HCT116 (cell line): ENCODE results near the gene TAF10. TPM values are rescaled to one million over a fixed set of nuclear protein-coding genes. Genes with fewer than 3 reads are reported as not detected.

Experiments used
- ATAC-seq: fragments of 200-7000 bp; cut with Tn5 transposase; 2 replicates; pipeline ENCODE4 v1.9.1; 2020; ENCODE audit warnings: mild to moderate bottlenecking, moderate library complexity
- BruUV-seq: library from RNA; stranded (reverse); fragments of 400-500 nt; replicated peaks from 2 replicates; lab custom pipeline; 2021; lab: Mats Ljungman, UMichigan
- CTCF ChIA-PET: fragments of 300-600 bp; sonication (Branson Sonifier 250); formaldehyde crosslinking; loops from one replicate; lab custom pipeline; 2021; ENCODE audit warnings: antibody characterized with exemption; lab: Charles Lee
- POLR2A ChIA-PET: fragments of 300-600, 350-600 bp; sonication (Branson Sonifier 250); formaldehyde crosslinking; loops from one replicate; lab custom pipeline; 2021; ENCODE audit warnings: antibody characterized with exemption; lab: Charles Lee
- RAD21 ChIA-PET, 2 experiments: fragments of 300-600 bp; sonication (Branson Sonifier 250); formaldehyde crosslinking; loops; one replicate each; lab custom pipeline; 2023; ENCODE audit warnings: low total read pairs in 2 of 2; ENCODE audit not compliant: uncharacterized antibody in 2 of 2, unreplicated experiment in 2 of 2, low non-redundant PET in 1 of 2; lab: Charles Lee
- DNase-seq: peaks from one replicate; pipeline ENCODE4 v3.0.0-alpha.2; 2010; ENCODE audit warnings: low read depth, low spot score
- H2AFZ ChIP-seq: fragments of 200-600 bp; shearing (Covaris generic), sonication (generic); 2 replicates; pipeline ENCODE4 v1.6.1; 2017; ENCODE audit warnings: low read depth, mixed run types, mixed read lengths, antibody characterized with exemption, low read length; ENCODE audit not compliant: poor library complexity, severe bottlenecking
- H3K27ac ChIP-seq: 2 replicates; pipeline ENCODE4 v1.5.1; 2012; ENCODE audit warnings: low read depth, low read length
- H3K27me3 ChIP-seq: fragments of 200-600 bp; sonication (generic); 2 replicates; pipeline ENCODE4 v1.6.1; 2016; ENCODE audit warnings: mixed run types, low read length, mixed read lengths; ENCODE audit not compliant: insufficient read depth
- H3K36me3 ChIP-seq, 2 experiments: fragments of 200-500 bp in 1 of 2; fragments of 200-600 bp in 1 of 2; sonication (Bioruptor generic) in 1 of 2; sonication (generic) in 1 of 2; 2 replicates each; pipeline versions ENCODE4 v1.5.1 to v1.6.1; 2014 to 2016; ENCODE audit warnings: low read length in 2 of 2, inconsistent platforms in 1 of 2, mixed read lengths in 1 of 2, mixed run types in 1 of 2; ENCODE audit not compliant: insufficient read depth in 2 of 2, control insufficient read depth in 1 of 2
- H3K4me1 ChIP-seq, 2 experiments: fragments of 200-600 bp in 1 of 2; sonication (generic) in 1 of 2; 2 replicates each; pipeline versions ENCODE4 v1.5.1 to v1.6.1; 2012 to 2017; ENCODE audit warnings: low read length in 2 of 2, inconsistent platforms in 1 of 2, mild to moderate bottlenecking in 1 of 2, mixed read lengths in 1 of 2, mixed run types in 1 of 2, moderate library complexity in 1 of 2; ENCODE audit not compliant: insufficient read depth in 2 of 2, control insufficient read depth in 1 of 2
- H3K4me2 ChIP-seq: fragments of 200-600 bp; sonication (generic); 2 replicates; pipeline ENCODE4 v1.6.1; 2017; ENCODE audit warnings: mixed run types, low read length, mixed read lengths
- H3K4me3 ChIP-seq, 2 experiments: fragments of 200-600 bp in 1 of 2; sonication (generic) in 1 of 2; replicated peaks in 1 of 2; 2 replicates each; pipeline ENCODE4 v1.5.1; 2011 to 2016; ENCODE audit warnings: low read length in 2 of 2, control low read depth in 1 of 2, low read depth in 1 of 2, mild to moderate bottlenecking in 1 of 2, mixed read lengths in 1 of 2, mixed run types in 1 of 2
- H3K79me2 ChIP-seq: fragments of 200-600 bp; sonication (generic); 2 replicates; pipeline ENCODE4 v1.6.1; 2017; ENCODE audit warnings: mild to moderate bottlenecking, mixed run types, low read length, moderate library complexity, mixed read lengths; ENCODE audit not compliant: insufficient read depth
- H3K9ac ChIP-seq: fragments of 200-600 bp; sonication (generic); 2 replicates; pipeline ENCODE4 v1.6.1; 2016; ENCODE audit warnings: low read length, mixed read lengths
- H3K9me2 ChIP-seq: fragments of 200-600 bp; sonication (generic), shearing (Covaris generic); 2 replicates; pipeline ENCODE4 v1.6.1; 2017; ENCODE audit warnings: mixed run types, mild to moderate bottlenecking, moderate library complexity; ENCODE audit not compliant: insufficient read depth
- H3K9me3 ChIP-seq, 2 experiments: fragments of 200-500 bp in 1 of 2; fragments of 200-600 bp in 1 of 2; sonication (Bioruptor generic) in 1 of 2; sonication (generic) in 1 of 2; 2 replicates each; pipeline ENCODE4 v1.6.1; 2014 to 2017; ENCODE audit warnings: low read length in 2 of 2, mixed read lengths in 2 of 2, inconsistent platforms in 1 of 2, low read depth in 1 of 2, mild to moderate bottlenecking in 1 of 2, mixed run types in 1 of 2, moderate library complexity in 1 of 2; ENCODE audit not compliant: control insufficient read depth in 1 of 2, insufficient read depth in 1 of 2
- H4K20me1 ChIP-seq: fragments of 200-600 bp; sonication (generic), shearing (Covaris generic); 2 replicates; pipeline ENCODE4 v1.6.1; 2017; ENCODE audit warnings: mixed run types, mild to moderate bottlenecking, moderate library complexity; ENCODE audit not compliant: insufficient read depth
- EGR1 ChIP-seq: IDR thresholded peaks from 2 replicates; pipeline ENCODE4 v1.6.1; 2012; ENCODE audit warnings: low read depth
- EZH2 ChIP-seq: fragments of 200-600 bp; sonication (generic); IDR thresholded peaks from 2 replicates; pipeline ENCODE4 v1.6.1; 2017; ENCODE audit warnings: antibody characterized with exemption, mixed run types
- EZH2phosphoT487 ChIP-seq: fragments of 200-600 bp; IDR thresholded peaks from 2 replicates; pipeline ENCODE4 v1.6.1; 2018; ENCODE audit warnings: antibody characterized with exemption, borderline replicate concordance
- POLR2A ChIP-seq: IDR thresholded peaks from 2 replicates; pipeline ENCODE4 v1.7.0; 2011; ENCODE audit warnings: borderline replicate concordance; ENCODE audit not compliant: insufficient read depth, insufficient read length; ENCODE audit errors: extremely low read depth
- POLR2AphosphoS5 ChIP-seq: IDR thresholded peaks from 2 replicates; pipeline ENCODE4 v1.6.1; 2011; ENCODE audit warnings: mild to moderate bottlenecking, low read depth, low read length, moderate library complexity
- RAD21 ChIP-seq: IDR thresholded peaks from 2 replicates; pipeline ENCODE4 v1.6.1; 2012; ENCODE audit warnings: low read depth, mild to moderate bottlenecking
- SIN3A ChIP-seq: IDR thresholded peaks from 2 replicates; pipeline ENCODE4 v1.6.1; 2012; ENCODE audit warnings: low read depth
- SP1 ChIP-seq: IDR thresholded peaks from 2 replicates; pipeline ENCODE4 v1.6.1; 2012; ENCODE audit warnings: low read depth
- SRF ChIP-seq: IDR thresholded peaks from 2 replicates; pipeline ENCODE4 v1.6.1; 2012; ENCODE audit warnings: low read depth
- YY1 ChIP-seq: IDR thresholded peaks from 2 replicates; pipeline ENCODE4 v1.6.1; 2011; ENCODE audit warnings: low read length, low read depth, moderate library complexity, mild to moderate bottlenecking; ENCODE audit not compliant: insufficient replicate concordance; ENCODE audit errors: extremely low read depth
- ZFX ChIP-seq: fragments of 450-650 bp; IDR thresholded peaks from 2 replicates; pipeline ENCODE4 v1.6.1; 2017
- ZNF274 ChIP-seq: fragments of 200-500 bp; sonication (Bioruptor generic); IDR thresholded peaks from 2 replicates; pipeline ENCODE4 v1.6.1; 2014; ENCODE audit warnings: mild to moderate bottlenecking, low read depth, low read length, inconsistent platforms
- intact Hi-C: fragments of 100-400 bp; cut with micrococcal nuclease; formaldehyde crosslinking; loops from 2 replicates; pipeline ENCODE4 v1.10.0; 2022
- total RNA-seq: library from RNA; stranded (reverse); gene quantifications from one replicate; pipeline ENCODE4 v1.2.1, GENCODE V29; 2021; ENCODE audit not compliant: unreplicated experiment
- TF ChIP-seq, protein P1 (sequence below): IDR thresholded peaks from 2 replicates; pipeline ENCODE4 v1.6.1; 2012
- TF ChIP-seq, protein P2 (sequence below), 3 experiments: fragments of 200-600 bp in 1 of 3; sonication (generic) in 1 of 3; IDR thresholded peaks in 2 of 3; conservative IDR thresholded peaks in 1 of 3; 2 replicates each; pipeline ENCODE4 v1.5.1; 2012 to 2017; ENCODE audit warnings: low read depth in 2 of 3, low read length in 2 of 3, antibody characterized with exemption in 1 of 3, borderline replicate concordance in 1 of 3, control low read depth in 1 of 3, mild to moderate bottlenecking in 1 of 3, mixed read lengths in 1 of 3, mixed run types in 1 of 3, moderate library complexity in 1 of 3; ENCODE audit not compliant: insufficient read depth in 1 of 3
- TF ChIP-seq, protein P3 (sequence below): IDR thresholded peaks from 2 replicates; pipeline ENCODE4 v1.6.1; 2011; ENCODE audit warnings: mild to moderate bottlenecking, low read length, moderate library complexity; ENCODE audit not compliant: insufficient replicate concordance; ENCODE audit errors: extremely low read depth
- TF ChIP-seq, protein P4 (sequence below): IDR thresholded peaks from 2 replicates; pipeline ENCODE4 v1.6.1; 2012

The TAF10 gene
- total RNA-seq, 1 experiment from 2014 or later: 151 TPM

DNA sequence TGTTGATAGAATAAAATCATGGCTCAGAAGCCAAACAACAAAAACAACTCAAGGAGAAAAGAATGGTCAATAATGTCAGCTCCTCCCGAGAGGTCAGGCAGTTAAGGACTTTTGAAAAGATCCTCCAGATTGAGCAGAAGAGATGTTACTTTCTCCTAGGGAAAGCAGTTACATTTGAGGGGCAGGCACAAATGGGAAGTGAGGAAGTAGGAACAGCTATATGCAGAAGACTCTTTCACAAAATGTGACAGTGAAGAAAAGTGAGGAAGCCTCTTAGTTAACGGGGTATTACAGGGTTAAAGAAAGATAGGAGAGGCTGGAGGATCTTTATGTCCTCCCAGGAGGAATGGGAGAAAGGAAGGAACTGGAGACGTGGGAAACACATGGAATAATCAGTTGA is 40.2 kb upstream of the TAF10 start:
- no peak for ATAC-seq
- intact Hi-C loops: no loop called here
- TF ChIP-seq EZH2phosphoT487: no peak
- no peak for TF ChIP-seq SP1
- no peak for TF ChIP-seq ZNF274
- TF ChIP-seq SIN3A: no peak
- no peak for TF ChIP-seq SRF
- TF ChIP-seq, protein P1, sequence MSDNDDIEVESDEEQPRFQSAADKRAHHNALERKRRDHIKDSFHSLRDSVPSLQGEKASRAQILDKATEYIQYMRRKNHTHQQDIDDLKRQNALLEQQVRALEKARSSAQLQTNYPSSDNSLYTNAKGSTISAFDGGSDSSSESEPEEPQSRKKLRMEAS: no peak
- no peak for TF ChIP-seq POLR2AphosphoS5
- no peak for TF ChIP-seq YY1
- TF ChIP-seq, protein P2, sequence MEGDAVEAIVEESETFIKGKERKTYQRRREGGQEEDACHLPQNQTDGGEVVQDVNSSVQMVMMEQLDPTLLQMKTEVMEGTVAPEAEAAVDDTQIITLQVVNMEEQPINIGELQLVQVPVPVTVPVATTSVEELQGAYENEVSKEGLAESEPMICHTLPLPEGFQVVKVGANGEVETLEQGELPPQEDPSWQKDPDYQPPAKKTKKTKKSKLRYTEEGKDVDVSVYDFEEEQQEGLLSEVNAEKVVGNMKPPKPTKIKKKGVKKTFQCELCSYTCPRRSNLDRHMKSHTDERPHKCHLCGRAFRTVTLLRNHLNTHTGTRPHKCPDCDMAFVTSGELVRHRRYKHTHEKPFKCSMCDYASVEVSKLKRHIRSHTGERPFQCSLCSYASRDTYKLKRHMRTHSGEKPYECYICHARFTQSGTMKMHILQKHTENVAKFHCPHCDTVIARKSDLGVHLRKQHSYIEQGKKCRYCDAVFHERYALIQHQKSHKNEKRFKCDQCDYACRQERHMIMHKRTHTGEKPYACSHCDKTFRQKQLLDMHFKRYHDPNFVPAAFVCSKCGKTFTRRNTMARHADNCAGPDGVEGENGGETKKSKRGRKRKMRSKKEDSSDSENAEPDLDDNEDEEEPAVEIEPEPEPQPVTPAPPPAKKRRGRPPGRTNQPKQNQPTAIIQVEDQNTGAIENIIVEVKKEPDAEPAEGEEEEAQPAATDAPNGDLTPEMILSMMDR (IDR thresholded peaks at IDR 0.05 in 2 of 3, conservative IDR thresholded peaks at IDR 0.05 in 1 of 3; ENCODE audit: borderline replicate concordance in 1 of 3, insufficient read depth in 1 of 3, low read depth in 2 of 3, low read length in 2 of 3): no peak
- no peak for TF ChIP-seq EGR1
- TF ChIP-seq, protein P3, sequence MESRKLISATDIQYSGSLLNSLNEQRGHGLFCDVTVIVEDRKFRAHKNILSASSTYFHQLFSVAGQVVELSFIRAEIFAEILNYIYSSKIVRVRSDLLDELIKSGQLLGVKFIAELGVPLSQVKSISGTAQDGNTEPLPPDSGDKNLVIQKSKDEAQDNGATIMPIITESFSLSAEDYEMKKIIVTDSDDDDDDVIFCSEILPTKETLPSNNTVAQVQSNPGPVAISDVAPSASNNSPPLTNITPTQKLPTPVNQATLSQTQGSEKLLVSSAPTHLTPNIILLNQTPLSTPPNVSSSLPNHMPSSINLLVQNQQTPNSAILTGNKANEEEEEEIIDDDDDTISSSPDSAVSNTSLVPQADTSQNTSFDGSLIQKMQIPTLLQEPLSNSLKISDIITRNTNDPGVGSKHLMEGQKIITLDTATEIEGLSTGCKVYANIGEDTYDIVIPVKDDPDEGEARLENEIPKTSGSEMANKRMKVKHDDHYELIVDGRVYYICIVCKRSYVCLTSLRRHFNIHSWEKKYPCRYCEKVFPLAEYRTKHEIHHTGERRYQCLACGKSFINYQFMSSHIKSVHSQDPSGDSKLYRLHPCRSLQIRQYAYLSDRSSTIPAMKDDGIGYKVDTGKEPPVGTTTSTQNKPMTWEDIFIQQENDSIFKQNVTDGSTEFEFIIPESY: no peak
- no peak for TF ChIP-seq EZH2
- TF ChIP-seq RAD21: no peak
- TF ChIP-seq, protein P4, sequence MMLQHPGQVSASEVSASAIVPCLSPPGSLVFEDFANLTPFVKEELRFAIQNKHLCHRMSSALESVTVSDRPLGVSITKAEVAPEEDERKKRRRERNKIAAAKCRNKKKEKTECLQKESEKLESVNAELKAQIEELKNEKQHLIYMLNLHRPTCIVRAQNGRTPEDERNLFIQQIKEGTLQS: no peak
- no peak for TF ChIP-seq POLR2A
- TF ChIP-seq ZFX: no peak
- Histone ChIP-seq H3K9me3 (no peaks in the 10 kb centered on the region), H2AFZ (no peak overlapping the region), H3K9ac (no peak overlapping the region), H4K20me1 (no peaks in the 10 kb centered on the region), H3K9me2 (no peaks in the 10 kb centered on the region), H3K27me3 (peaks cover 38% of the 10 kb centered on the region; the same call in 1 of the 2 replicates), H3K4me1 (peaks cover 0 to 7% of the 10 kb centered on the region in 2 experiments; a peak in 2 of 4 replicates), H3K4me2 (no peak overlapping the region), H3K79me2 (no peaks in the 10 kb centered on the region), H3K27ac (no peak overlapping the region), H3K4me3 (no peak overlapping the region), H3K36me3 (no peaks in the 10 kb centered on the region)
- RAD21 ChIA-PET: no interaction called here
- POLR2A ChIA-PET: no interaction called here
- CTCF ChIA-PET: no interaction called here
- no peak for DNase-seq
- BruUV-seq: no TSS peak
